SKM-1 treated with dmso at 0.1 percent for 144 hours (cell line): Measurements from ENCODE around the gene NOXRED1.
"Not testable (repeated sequence)": the region's sequence is repeated elsewhere in the genome, so short reads cannot be mapped to it uniquely, and the experiment has no call there.

Source experiments
- DNase-seq: peaks from one replicate; lab custom pipeline; 2025; ENCODE audit not compliant: unreplicated experiment; lab: John Stamatoyannopoulos, UW

Gene NOXRED1

DNA sequence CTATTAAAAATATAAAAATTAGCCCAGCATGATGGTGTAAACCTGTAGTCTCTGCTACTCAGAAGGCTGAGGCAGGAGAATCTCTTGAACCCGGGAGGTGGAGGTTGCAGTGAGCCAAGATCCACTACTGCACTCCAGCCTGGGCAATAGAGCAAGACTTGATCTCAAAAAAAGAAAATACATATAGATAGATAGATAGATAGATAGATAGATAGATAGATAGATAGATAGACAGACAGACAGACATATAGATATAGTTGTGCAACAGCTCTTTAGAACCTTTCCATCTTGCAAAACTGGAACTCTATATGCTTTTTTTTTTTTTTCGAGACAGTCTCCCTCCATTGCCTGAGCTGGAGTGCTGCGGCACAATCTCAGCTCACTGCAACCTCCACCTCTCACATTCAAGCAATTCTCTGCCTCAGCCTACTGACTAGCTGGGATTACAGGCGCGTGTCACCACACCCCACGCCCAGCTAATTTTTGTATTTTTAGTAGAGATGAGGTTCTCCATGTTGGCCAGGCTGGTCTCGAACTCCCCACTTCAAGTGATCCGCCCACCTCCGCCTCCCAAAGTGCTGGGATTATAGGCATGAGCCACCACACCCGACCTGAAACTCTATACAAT, 7.8 kb downstream of the NOXRED1 start:
- not testable (repeated sequence) for DNase-seq

DNA sequence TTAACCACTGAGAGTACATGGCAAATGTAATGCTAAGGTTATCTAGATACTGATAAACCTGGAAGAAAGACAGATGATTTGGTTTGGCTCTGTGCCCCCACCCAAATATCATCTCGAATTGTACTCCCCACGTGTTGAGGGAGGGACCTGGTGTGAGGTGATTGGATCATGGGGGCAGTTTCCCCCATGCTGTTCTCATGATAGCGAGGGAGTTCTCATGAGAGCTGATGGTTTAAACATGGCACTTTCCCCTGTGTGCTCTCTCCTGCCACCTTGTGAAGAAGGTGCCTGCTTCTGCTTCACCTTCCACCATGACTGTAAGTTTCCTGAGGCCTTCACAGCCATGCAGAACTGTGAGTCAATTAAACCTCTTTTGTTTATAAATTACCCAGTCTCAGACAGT, 14.2 kb downstream of the NOXRED1 start:
- no peak for DNase-seq

DNA sequence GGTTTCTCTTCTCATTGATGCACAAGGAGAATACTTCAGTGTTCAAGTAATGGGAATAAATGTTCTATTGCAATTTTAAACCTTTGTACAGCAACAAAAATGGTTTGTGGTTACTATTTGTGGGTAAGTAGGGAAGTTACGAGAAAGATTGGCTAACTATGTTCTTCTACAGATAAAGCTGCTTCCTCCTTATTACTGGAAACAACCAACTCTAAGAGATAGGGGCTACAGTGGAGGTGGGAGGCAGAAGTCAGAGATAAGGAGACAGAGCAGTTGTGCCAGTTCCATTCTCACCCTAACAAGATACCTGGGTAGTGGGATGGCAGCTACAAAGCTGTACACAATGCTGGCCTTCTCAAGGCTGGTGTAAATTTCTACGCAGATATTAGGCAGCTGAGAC, 16.2 kb downstream of the NOXRED1 start:
- DNase-seq, result peak; percentile 61

DNA sequence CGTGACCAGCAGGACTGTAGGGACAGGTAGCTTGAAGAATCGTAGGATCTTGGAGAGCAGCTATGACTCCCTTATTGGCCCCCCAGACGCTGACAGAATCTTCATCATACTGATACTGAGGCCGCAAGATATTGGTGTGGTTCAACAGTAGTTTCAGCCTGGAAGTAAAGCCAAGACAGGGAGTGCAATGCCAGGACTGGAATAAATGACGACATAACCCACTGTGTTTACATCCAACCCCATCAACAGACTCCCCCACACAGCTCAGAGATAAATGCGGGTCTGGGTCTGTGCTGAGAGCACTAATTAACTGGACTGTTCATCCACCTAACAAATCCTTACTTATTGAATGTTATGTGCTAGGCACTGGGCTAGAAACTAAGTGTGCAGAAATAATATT, 16.6 kb downstream of the NOXRED1 start:
- DNase-seq, result peak; percentile 19

DNA sequence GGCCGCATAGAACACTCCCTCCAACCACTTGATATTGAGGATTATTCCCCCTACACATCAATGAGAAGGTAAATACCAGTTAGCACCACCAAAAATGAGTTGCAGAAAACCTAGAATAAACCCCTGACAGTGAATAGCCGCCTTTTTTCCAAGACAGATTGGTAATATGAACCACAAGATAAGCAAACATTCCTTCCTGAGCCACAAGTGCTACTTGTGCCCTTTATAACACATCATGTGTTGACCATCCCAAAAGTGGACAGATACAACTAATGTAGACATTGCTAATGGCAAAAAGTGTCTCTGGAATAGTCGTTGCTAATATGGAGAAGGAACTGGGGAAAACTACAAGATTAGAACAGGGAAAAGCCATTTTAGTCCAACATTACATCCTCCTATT, 17.2 kb downstream of the NOXRED1 start:
- DNase-seq, result no peak

DNA sequence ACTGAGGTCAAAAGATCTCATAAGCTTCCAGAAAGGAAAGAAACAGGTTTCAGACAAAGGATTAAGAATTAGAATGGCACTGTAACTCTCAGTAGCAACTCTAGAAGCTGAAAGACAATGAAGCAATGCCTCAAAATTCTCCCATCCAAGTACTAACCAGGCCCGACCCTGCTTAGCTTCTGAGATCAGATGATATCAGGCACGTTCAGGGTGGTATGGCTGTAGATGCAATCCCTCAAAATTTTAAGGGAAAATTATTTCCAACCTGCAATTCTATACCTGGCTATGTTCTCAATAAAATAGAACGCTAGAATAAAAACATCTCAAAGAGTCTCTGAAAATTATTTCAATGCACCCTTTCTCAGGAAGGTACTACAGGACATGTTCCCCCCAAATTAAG, 19.6 kb downstream of the NOXRED1 start:
- DNase-seq, result no peak

DNA sequence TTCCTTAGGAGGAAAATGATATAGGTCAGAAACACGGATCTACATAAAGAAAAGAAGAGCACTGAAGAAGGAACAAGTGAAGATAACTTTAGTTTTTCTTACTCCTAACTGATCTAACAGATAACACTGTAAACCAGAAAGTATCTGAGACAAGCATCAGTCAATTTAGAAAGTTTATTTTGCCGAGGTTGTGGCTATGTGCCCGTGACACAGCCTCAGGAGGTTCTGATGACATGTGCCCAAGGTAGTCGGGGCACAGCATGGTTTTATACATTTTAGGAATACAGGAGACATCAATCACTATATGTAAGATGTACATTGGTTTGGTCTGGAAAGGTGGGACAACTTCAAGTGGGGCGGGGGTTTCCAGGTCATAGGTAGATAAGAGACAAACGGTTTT, 23.1 kb downstream of the NOXRED1 start:
- no peak for DNase-seq

DNA sequence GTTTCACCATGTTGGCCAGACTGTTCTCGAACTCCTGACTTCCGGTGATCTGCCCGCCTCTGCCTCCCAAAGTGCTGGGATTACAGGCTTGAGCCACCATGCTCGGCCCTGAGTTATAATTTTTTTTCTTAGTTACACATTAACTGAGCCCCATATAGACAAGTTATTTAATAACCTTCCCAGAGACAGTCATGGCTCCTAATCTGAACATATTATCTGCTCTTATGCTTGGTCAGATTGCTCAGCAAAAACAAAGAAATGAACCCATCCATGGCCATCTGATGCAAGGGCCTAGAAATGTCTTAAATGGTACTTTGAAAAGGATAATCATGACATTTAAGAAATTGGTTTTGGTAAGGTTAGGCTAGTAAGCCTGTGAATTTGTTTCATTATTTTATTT, 33.1 kb downstream of the NOXRED1 start:
- DNase-seq, result no peak

DNA sequence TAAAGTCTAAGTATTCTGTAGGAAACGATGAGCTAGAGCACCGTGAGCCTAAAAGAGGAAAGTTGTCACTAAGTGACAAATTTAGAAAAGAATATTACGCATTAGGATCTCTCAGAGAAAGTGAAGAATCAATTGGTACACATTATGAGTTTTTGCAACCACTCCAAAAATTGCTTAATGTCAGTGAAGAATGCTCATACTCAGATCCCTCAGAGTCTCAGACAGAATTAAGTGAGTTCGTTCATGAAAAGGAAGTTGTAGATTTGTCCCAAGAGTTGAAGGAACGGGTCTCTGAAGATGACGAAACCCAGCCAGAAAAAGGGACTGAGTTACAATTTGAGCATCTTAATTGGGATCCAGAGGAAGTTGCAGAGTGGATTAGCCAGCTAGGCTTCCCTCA, 44.6 kb downstream of the NOXRED1 start:
- peak; percentile 8 for DNase-seq

DNA sequence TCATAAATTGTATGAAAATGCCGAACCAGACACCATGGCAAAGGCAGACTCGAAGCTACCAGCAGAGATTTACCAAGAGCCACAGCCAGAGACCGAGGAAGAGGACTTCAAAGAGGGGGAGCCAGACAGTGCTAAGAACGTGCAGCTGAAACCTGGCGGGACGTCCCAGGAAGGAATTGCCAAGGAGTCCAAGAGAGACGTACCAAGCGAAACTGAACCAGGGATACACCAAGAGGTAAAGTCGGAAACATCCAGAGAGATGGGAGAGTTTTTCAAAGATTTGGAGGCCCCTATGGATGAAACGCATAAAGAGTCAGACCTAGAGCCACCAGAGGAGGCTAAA, 45.9 kb downstream of the NOXRED1 start:
- no peak for DNase-seq

DNA sequence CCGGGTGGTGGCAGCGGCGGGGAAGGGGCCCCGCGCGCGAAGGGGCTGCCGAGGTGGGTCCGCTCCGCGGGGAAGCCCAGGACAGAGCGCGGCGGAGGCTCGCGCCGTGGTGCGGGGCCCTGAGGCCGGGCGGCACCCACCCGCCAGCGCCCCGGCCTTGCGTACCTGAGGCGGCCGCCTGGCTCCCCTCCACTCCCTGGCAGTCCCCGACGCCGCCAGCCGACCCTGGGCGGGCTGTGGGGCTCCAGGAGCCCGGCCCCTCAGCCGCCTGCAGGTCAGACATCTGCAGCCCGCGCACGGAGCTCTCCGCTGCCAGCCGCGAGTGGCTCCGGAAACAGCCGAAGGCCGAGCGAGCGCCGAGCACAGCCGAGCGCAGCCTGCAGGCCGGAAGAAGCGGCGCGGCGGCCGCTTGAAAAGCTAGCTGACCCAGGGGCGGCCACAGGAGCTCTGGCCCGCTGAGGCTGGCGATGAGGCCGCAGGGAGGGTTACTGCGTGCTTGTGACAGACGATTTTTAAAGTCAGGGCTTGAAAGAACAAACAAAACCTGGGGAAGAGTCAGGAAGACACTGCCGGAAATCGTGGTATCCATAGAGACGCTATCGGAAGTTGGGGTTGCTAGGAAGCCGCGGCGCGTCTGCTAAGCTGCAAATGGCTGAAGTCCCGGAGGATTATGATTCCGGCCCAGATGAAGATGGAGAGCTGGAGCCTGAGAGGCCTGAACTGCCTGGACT, 46.4 kb downstream of the NOXRED1 start, which contains the start of the genes SAMD15 and TMED8:
Gene SAMD15 (plus strand): TSS at position 609 of the 731 bp plus-strand sequence. CDS start 40 bp downstream, at position 649.
Gene TMED8 (minus strand): TSS at position 324 of the 731 bp plus-strand sequence. CDS start 41 bp downstream, at position 283.
- DNase-seq, result peak; percentile 47

DNA sequence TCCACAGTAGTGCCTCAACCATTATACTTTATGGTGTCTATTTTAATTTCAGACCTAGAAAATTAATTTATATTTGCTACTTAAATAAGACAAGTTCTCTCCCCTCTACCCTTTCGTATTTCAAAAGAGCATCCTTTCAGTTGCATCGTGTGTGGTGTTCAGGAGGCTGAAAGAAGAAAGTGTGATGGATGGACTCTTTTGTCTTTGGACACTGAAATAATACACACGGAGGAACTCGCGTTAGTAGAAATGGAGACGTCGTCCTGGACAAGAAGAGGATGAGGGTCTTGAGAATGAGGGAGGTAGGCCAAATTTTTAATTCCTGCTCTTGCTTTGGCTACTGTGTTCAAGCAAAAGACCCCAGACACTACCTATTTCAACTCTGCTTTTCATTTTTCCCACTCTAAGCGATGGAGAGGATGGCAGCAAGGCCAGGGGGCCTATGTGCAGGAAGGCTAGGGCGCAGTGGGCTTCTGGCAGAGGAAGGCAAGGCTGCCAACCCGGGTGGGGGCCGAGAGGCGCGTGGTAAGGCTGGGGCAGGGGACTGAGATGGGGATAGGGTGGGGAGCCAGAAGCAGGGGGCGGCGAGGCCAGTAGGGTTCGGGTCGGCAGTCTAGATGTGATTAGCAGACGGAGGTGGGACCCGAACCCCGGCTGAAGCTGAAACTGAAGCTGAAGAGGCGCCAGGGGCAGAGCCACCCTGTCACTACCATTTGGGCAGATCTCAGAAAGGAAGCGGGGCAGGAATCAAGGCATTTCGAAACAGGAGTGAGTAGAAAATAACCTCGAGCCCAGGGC, 47.2 kb downstream of the NOXRED1 start:
- no peak for DNase-seq

DNA sequence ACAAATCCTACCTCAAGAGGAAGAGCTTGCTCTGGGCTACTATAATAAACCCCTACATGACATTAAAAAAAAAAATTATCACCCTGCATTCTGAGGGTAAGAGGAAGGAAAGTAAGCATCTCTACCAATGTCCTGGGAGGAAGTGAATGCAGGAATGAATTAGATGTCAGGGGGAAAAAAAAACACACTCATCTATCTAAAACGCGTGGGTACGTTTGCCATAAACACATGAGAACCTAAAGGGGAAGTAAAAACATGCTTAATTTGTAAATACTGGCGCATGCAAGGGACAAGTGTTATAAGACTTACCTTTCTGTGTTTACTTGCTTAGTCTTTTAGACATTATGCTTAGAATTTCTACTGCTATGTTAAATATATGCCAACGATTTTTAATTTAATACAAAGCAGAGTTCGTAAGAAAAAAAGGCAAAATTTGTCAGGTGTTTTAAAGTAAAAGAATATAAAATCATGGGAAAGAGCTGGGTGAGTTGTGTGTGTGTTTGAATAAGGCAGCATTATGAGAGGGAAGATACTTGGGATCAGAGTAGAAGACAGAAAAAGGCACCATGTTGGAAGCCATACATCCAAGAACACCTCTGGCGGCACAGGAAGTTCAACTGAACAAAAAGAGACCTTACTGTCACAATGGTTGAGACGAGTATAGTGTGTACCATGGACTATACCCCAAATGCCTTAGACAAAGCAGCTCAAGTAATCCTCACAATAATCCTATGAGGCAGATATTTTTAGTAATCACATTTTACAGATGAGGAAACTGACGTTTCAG, 48.0 kb downstream of the NOXRED1 start:
- DNase-seq, result no peak

DNA sequence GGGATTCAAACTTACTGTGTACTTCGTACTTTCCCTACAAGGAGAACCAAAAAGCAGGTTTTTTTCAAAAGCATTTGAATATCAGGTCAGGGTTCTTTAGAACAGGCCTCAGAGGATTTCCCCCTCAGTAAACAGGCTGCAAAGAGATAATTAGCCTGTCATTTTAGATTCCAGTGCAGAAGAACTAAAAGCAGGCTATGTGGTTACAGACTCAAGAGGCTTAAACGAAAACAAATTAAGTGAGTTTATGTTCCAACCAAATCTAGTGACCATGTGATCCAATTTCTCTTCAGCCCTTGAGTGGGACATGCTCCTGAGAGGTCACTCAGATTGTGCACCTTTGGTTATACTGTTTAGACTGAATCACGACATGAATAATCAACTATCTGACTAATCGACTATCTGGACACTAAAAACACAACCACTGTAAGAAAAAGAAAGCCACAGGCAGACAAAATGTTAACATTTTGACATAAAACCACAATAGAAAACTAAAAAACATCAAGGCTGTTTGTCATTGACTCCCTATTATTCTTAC, 51.0 kb downstream of the NOXRED1 start:
- DNase-seq, result no peak

DNA sequence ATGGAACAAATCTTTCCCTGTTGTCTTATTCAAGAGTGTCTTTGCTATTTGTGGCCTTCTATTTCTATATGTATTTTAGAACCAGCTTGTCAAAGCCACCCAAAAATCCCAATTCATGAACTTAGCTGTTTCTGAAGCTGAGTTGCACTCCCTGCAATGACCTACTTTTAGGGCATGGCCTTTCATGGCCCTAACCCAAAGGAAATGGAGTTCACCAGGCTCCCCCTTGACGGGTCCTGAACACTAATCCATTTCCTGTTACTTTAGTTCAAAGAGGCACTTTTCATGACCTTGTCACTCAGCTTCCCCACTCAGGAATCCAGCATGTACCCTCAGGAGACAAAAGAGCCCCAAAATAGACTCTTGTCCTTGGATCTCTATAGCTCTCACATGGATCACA, 54.0 kb downstream of the NOXRED1 start:
- DNase-seq, result no peak

DNA sequence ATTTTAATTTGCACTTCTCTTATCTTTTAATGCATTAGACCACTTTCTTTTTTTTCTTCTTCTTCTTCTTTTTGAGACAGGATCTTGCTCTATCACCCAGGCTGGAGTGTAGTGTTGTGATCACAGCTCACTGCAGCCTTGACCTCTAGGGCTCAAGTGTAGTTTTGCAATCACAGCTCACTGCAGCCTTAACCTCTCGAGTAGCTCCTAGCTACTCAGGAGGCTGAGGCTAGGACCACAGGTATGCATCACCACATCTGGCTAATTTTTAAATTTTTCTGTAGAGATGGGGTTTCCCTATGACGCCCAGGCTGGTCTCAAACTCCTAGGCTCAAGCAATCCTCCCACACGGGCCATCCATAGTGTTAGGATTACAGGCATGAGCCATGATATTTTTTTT, 59.2 kb downstream of the NOXRED1 start:
- DNase-seq, result no peak

DNA sequence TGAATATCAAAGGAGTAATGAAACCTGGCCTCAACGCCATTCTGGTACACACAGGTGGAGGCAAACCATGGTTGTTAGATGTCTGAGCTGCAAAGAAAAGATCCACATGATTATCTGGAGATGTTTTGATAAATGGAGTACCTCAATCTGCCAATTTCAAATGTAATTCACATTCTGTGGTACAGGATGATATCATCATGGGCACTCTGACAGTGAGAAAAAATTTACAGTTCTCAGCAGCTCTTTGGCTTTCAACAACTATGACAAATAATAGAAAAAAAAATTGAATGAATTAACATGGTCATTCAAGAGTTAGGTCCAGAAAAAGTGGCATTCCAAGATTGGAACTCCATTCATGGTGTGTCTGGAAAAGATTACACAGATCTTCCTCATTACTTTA, 63.7 kb downstream of the NOXRED1 start:
- no peak for DNase-seq

DNA sequence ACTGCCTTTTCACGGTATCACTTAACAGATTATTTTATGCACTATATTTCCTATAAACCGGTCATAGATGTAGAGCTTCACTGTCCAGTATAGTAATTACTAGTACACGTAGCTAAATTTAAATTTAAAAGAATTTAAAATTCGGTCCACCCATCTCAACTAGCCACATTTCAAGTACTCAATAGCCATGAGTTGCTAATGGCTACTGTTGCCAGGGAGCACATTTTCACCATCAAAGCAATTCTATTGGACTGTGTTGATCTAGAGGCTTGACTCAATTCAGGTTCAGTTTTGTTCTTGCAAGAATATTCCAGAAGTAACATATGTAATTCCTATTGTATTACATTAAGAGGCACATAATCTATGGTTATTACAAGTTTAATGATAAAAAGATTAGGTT, 66.4 kb downstream of the NOXRED1 start:
- DNase-seq, result no peak

DNA sequence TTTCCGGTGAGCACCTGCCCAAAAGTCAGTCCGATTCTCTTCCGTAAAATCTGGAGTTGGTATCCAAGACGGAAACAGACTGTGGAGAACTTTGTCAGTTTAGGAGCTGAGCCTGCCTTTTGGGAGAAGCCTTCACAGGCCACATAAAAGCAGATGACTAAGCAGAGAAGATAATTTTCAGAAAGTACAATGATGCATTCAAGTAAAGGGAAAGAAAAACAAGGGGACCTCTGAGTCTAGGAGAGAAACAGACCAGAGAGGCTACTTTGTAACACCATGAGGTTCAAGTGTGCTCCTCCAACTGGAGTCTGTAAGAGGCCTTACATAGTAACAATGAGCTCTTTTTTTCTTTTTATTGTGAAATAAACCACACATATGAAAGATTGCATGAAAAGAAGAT, 67.5 kb downstream of the NOXRED1 start:
- no peak for DNase-seq

DNA sequence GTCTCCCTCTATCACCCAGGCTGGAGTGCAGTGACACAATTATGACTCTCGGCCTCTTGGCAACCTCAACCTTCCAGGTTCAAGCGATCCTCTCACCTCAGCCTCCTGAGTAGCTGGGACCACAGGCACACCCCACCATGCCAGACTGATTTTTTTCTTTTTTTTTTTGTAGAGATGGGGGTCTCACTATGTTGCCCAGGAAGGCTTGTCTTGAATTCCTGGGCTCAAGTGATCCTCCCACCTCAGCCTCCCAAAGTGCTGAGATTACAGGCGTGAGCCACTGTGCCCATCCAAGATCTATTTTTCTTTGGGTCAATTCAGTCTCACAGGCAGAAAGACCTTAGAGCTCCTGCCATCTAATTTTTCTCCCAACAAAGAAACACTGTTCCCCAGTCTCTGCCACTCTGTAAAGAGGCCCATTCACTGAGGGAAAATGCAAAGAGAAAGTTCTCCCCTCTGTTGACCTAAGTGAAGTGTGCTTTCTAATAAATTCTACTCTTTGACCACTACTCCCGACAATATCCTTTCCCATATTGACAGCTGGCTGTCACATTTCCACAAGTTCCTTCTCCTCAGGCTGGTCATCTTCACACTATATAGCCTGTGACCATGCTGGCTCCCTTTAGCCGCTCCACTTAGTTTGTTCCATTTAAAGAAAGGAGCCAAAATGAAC, 69.7 kb downstream of the NOXRED1 start:
- DNase-seq, result no peak
